ENCODE results near the gene MMP28. TPM values are rescaled to one million over a fixed set of nuclear protein-coding genes. Genes with fewer than 3 reads are reported as not detected.
A peak's percentile ranks its signal among the peaks of the same experiment; 100 is the strongest.

Gene MMP28
- polyA plus RNA-seq, 1 experiment, result 0.28 TPM

DNA sequence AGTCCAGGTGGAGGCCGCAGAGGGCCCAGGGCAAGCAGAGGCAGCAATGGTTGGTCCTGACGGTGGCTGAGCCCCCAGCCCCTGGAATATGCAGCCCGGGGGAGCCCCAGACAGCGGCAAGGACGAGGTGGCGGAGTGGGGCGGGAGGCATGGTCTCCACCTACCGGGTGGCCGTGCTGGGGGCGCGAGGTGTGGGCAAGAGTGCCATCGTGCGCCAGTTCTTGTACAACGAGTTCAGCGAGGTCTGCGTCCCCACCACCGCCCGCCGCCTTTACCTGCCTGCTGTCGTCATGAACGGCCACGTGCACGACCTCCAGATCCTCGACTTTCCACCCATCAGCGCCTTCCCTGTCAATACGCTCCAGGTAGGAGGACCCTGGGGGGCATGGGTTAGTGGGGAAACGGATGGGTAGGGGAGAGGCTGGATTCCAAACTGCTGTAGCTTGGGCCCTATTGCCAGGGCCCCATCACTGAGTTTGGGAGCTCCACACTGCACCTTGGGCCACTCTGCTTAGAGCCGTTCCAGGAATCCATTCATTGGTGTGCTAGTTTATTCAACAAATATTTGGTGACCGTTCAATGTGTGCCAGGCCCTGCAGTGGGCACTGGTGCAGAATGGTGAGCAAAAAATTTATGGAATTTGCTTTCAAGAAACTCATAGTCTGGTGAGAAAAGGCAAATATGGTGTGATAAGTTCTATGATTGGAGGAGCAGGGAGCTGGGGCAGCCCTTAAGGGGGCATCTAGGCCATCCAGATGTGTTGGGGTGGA lies 60.2 kb downstream of the MMP28 start:
- Histone ChIP-seq H3K36me3 (ENCODE audit: control insufficient read depth, insufficient read depth, low read length) (peaks cover 1% of the 10 kb centered on the region; the same call in 1 of the 2 replicates), H3K27me3 (ENCODE audit: control insufficient read depth, insufficient read depth, low read length) (peaks cover 11% of the 10 kb centered on the region), H3K4me3 (ENCODE audit: low read depth, low read length) (no peak overlapping the region)
- ChIA-PET CTCF (interaction anchor here (1.4 to 2.0 kb wide), 2 partner anchors 8 to 12 kb away, joined by 7 to 10 read pairs; no protein-coding TSS in a partner anchor), POLR2A (no interaction called here)
- DNase-seq (ENCODE audit: low read depth), result no peak
- TF ChIP-seq, protein P1, sequence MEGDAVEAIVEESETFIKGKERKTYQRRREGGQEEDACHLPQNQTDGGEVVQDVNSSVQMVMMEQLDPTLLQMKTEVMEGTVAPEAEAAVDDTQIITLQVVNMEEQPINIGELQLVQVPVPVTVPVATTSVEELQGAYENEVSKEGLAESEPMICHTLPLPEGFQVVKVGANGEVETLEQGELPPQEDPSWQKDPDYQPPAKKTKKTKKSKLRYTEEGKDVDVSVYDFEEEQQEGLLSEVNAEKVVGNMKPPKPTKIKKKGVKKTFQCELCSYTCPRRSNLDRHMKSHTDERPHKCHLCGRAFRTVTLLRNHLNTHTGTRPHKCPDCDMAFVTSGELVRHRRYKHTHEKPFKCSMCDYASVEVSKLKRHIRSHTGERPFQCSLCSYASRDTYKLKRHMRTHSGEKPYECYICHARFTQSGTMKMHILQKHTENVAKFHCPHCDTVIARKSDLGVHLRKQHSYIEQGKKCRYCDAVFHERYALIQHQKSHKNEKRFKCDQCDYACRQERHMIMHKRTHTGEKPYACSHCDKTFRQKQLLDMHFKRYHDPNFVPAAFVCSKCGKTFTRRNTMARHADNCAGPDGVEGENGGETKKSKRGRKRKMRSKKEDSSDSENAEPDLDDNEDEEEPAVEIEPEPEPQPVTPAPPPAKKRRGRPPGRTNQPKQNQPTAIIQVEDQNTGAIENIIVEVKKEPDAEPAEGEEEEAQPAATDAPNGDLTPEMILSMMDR (IDR thresholded peaks at IDR 0.05; ENCODE audit: insufficient read depth, low read depth, low read length), result no peak

DNA sequence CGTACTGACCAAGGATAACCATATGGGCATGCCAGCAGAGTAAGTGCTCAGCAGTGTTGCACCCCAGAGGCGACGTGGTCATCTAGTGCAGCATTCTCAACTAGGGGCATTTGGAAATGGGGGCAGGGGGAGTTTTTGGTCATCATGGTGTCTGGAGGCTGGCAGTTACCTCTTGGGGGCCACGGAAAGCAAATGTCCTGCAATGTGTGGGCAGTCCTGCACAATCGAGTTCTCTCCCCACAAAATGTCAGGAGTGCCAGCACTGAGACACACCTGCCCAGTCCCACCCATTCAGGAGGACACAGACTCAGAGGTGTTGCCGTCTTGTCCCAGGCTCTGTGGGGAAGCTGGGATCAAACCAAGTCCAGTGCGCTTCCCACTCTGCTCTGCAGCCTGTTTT lies 61.0 kb downstream of the MMP28 start:
- no peak for DNase-seq (ENCODE audit: low read depth)
- POLR2A ChIA-PET, result no interaction called here
- TF ChIP-seq, protein P1 (IDR thresholded peaks at IDR 0.05; ENCODE audit: insufficient read depth, low read depth, low read length), result no peak

DNA sequence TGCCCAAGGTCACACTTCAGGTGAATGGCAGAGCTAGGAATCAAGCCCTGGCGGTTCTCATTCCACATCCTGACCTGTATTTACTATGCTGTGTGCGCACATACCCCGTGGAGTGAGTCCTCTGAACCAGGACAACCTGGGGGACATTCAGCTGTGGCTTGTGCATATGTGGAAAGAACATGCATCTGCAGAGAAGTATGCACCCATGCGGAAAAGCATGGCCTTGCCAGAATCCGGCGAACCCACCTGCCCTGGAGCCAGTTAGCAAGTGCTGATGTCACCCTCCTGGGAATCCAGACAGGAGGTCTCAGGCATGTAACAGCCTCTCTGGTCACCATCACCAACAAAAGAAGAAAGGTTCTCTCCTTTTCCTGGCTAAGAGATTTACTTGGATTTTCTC lies 62.1 kb downstream of the MMP28 start:
- ChIA-PET POLR2A (no interaction called here), CTCF (interaction anchor here (0.8 to 5.6 kb wide), 3 partner anchors 13 to 120 kb away, joined by 3 to 27 read pairs (median 4); no protein-coding TSS in a partner anchor)
- H3K4me3 ChIP-seq (ENCODE audit: low read depth, low read length), result no peak overlapping the region
- H3K36me3 ChIP-seq (ENCODE audit: control insufficient read depth, insufficient read depth, low read length), result peaks cover 1% of the 10 kb centered on the region; the same call in 1 of the 2 replicates
- TF ChIP-seq, protein P1 (IDR thresholded peaks at IDR 0.05; ENCODE audit: insufficient read depth, low read depth, low read length), result no peak
- H3K27me3 ChIP-seq (ENCODE audit: control insufficient read depth, insufficient read depth, low read length), result peaks cover 3% of the 10 kb centered on the region; the same call in 1 of the 2 replicates
- no peak for DNase-seq (ENCODE audit: low read depth)

More for the DNA sequence above, 61.0 kb downstream of the MMP28 start:
- Histone ChIP-seq H3K4me3 (ENCODE audit: low read depth, low read length) (no peak overlapping the region), H3K36me3 (ENCODE audit: control insufficient read depth, insufficient read depth, low read length) (peaks cover 1% of the 10 kb centered on the region; the same call in 1 of the 2 replicates), H3K27me3 (ENCODE audit: control insufficient read depth, insufficient read depth, low read length) (peaks cover 6% of the 10 kb centered on the region)
- CTCF ChIA-PET, result interaction anchor here (0.6 to 2.0 kb wide), 3 partner anchors 13 to 254 kb away, joined by 3 to 10 read pairs (median 3); no protein-coding TSS in a partner anchor

DNA sequence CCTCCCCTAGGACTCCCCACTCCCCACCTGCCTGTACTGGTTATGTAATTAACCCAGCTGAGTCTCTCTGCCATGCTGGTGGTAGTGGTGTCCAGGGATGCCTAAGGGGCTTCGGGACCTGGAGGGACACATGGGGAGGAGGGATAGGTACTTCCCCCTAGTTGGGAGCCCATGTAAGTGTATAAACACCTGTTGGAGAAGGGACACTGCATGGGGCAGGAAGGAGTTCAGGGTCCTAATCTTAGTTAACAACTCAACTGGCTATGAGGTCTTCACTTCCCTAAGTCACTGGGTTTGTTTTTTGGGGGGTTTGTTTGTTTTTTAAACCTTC lies 62.7 kb downstream of the MMP28 start:
- H3K27me3 ChIP-seq (ENCODE audit: control insufficient read depth, insufficient read depth, low read length), result no peaks in the 10 kb centered on the region
- POLR2A ChIA-PET, result no interaction called here
- H3K4me3 ChIP-seq (ENCODE audit: low read depth, low read length), result peak overlapping the region; percentile 59; the same call in 1 of the 2 replicates
- peaks cover 1% of the 10 kb centered on the region; the same call in 1 of the 2 replicates for H3K36me3 ChIP-seq (ENCODE audit: control insufficient read depth, insufficient read depth, low read length)
- CTCF ChIA-PET, result interaction anchor here (0.8 to 5.6 kb wide), 2 partner anchors 14 to 73 kb away, joined by 4 to 27 read pairs; no protein-coding TSS in a partner anchor
- no peak for DNase-seq (ENCODE audit: low read depth)
- TF ChIP-seq, protein P1 (IDR thresholded peaks at IDR 0.05; ENCODE audit: insufficient read depth, low read depth, low read length), result no peak

Data from BJ (cell line).